NCI-H82 (cell line): ENCODE results near the gene SNX9.

Source experiments
- DNase-seq: peaks from one replicate; lab custom pipeline; 2025; lab: John Stamatoyannopoulos, UW

Gene SNX9

GRCh38 chr6:157859775-157860504 lies 36.9 kb downstream of the SNX9 start:
- no peak for DNase-seq

- no peak for DNase-seq
These were observed 37.5 kb downstream of the SNX9 start for GRCh38 chr6:157860505-157860991.

- DNase-seq = no peak
These were observed 38.1 kb downstream of the SNX9 start for GRCh38 chr6:157861184-157861583.

- DNase-seq = no peak
These were observed 38.8 kb downstream of the SNX9 start for GRCh38 chr6:157861814-157862213.

GRCh38 chr6:157862706-157863105 lies 39.7 kb downstream of the SNX9 start:
- DNase-seq = peak; percentile 47

- DNase-seq = peak; percentile 30
These were observed 41.2 kb downstream of the SNX9 start for GRCh38 chr6:157864185-157864761.

GRCh38 chr6:157865249-157865648 lies 42.2 kb downstream of the SNX9 start:
- DNase-seq = no peak

GRCh38 chr6:157867155-157867559 lies 44.1 kb downstream of the SNX9 start:
- no peak for DNase-seq

GRCh38 chr6:157867981-157868380 lies 44.9 kb downstream of the SNX9 start:
- peak; percentile 88 for DNase-seq

GRCh38 chr6:157868835-157869234 lies 45.8 kb downstream of the SNX9 start:
- no peak for DNase-seq

GRCh38 chr6:157869673-157870302 lies 46.7 kb downstream of the SNX9 start:
- no peak for DNase-seq

- peak; percentile 87 for DNase-seq
These were observed 50.8 kb downstream of the SNX9 start for GRCh38 chr6:157873735-157874344.

- no peak for DNase-seq
These were observed 54.1 kb downstream of the SNX9 start for GRCh38 chr6:157877149-157877548.

- no peak for DNase-seq
These were observed 54.8 kb downstream of the SNX9 start for GRCh38 chr6:157877573-157878438.

- DNase-seq = peak; percentile 18
These were observed 56.2 kb downstream of the SNX9 start for GRCh38 chr6:157879034-157879872.

GRCh38 chr6:157879873-157880254 lies 56.8 kb downstream of the SNX9 start:
- peak; percentile 74 for DNase-seq

- peak; percentile 96 for DNase-seq
These were observed 57.5 kb downstream of the SNX9 start for GRCh38 chr6:157880534-157880933.

GRCh38 chr6:157881342-157881741 lies 58.3 kb downstream of the SNX9 start:
- DNase-seq = no peak

- no peak for DNase-seq
These were observed 61.7 kb downstream of the SNX9 start for GRCh38 chr6:157884756-157885155.

GRCh38 chr6:157885211-157885788 lies 62.3 kb downstream of the SNX9 start:
- no peak for DNase-seq
